ENCODE measurements around the gene PTPRA. TPM values are rescaled to one million over a fixed set of nuclear protein-coding genes. Genes with fewer than 3 reads are reported as not detected.

The PTPRA gene
- polyA plus RNA-seq, 3 donors, result 13.0 to 41.9 (median 13.1) TPM

GRCh38 chr20:2986466-2986865, 113.2 kb downstream of the PTPRA start:
- peak overlapping the region in 5 of 7 donors; percentile 68 to 94 (median 90) for H3K27ac Mint-ChIP-seq
- Histone ChIP-seq H3K27ac (ENCODE audit: low read depth in 1 of 2, low read length in 2 of 2) (peak overlapping the region in 1 of 2 donors; percentile 89), H3K4me2 (replicated peaks; ENCODE audit: extremely low read depth, low read length, poor library complexity, severe bottlenecking) (peak overlapping the region; percentile 41), H4K20me1 (ENCODE audit: insufficient read depth, low read length) (no peaks in the 10 kb centered on the region), H3K9ac (ENCODE audit: insufficient read depth, low read length, poor library complexity, severe bottlenecking) (peak overlapping the region; percentile 13), H2AFZ (ENCODE audit: insufficient read depth, low read depth, low read length, poor library complexity, severe bottlenecking) (peak overlapping the region; percentile 54), H3K79me2 (ENCODE audit: insufficient read depth, low read length) (no peaks in the 10 kb centered on the region), H3K36me3 (replicated peaks in 1 of 2; ENCODE audit: control insufficient read depth in 1 of 2, insufficient read depth in 2 of 2, low read length in 2 of 2) (peaks cover 27 to 41% of the 10 kb centered on the region in 2 donors), H3K4me1 (ENCODE audit: control insufficient read depth in 1 of 2, insufficient read depth in 2 of 2, low read length in 2 of 2) (peaks cover 48 to 57% of the 10 kb centered on the region in 2 donors), H3K4me3 (replicated peaks in 1 of 3; ENCODE audit: low read depth in 2 of 3, low read length in 3 of 3) (peak overlapping the region in 1 of 3 experiments; percentile 29), H3K27me3 (ENCODE audit: control insufficient read depth in 2 of 2, insufficient read depth in 2 of 2, low read length in 2 of 2) (no peaks in the 10 kb centered on the region), H3K9me3 (replicated peaks in 1 of 2; ENCODE audit: control insufficient read depth in 1 of 2, insufficient read depth in 1 of 2, low read length in 2 of 2) (no peaks in the 10 kb centered on the region)
- peak; percentile 79 to 91 (median 88) for DNase-seq
- intact Hi-C loops (cut with micrococcal nuclease), result loop anchor here in 1 of 2 donors (10.0 kb wide), 1 partner anchor 112 kb away; the partner anchor contains the start of gene PTPRA
- no CpG with 5 or more reads among the region's 2 CpGs for WGBS (ENCODE audit: insufficient coverage)
- peaks cover 0 to 2% (median 0%) of the 10 kb centered on the region in 7 donors for H3K9me3 Mint-ChIP-seq
- H3K4me1 Mint-ChIP-seq, result peaks cover 9% of the 10 kb centered on the region
- TF ChIP-seq CTCF (IDR thresholded peaks at IDR 0.05), result no peak
- H3K4me3 Mint-ChIP-seq, result peak overlapping the region in 1 of 2 donors; percentile 69
- H3K36me3 Mint-ChIP-seq, result peaks cover 42% of the 10 kb centered on the region in 2 donors
- H3K27me3 Mint-ChIP-seq (ENCODE audit: low read depth in 3 of 3), result no peaks in the 10 kb centered on the region

- peak overlapping the region in 2 of 7 donors; percentile 22 to 93 for H3K27ac Mint-ChIP-seq
- peaks cover 48 to 55% of the 10 kb centered on the region in 2 donors for H3K4me1 ChIP-seq (ENCODE audit: control insufficient read depth in 1 of 2, insufficient read depth in 2 of 2, low read length in 2 of 2)
- H2AFZ ChIP-seq (ENCODE audit: insufficient read depth, low read depth, low read length, poor library complexity, severe bottlenecking), result no peak overlapping the region
- H3K4me3 ChIP-seq (replicated peaks in 1 of 3; ENCODE audit: low read depth in 2 of 3, low read length in 3 of 3), result no peak overlapping the region
- H4K20me1 ChIP-seq (ENCODE audit: insufficient read depth, low read length), result no peaks in the 10 kb centered on the region
- no peaks in the 10 kb centered on the region for H3K79me2 ChIP-seq (ENCODE audit: insufficient read depth, low read length)
- H3K27me3 ChIP-seq (ENCODE audit: control insufficient read depth in 2 of 2, insufficient read depth in 2 of 2, low read length in 2 of 2), result no peaks in the 10 kb centered on the region
- no peak overlapping the region for H3K9ac ChIP-seq (ENCODE audit: insufficient read depth, low read length, poor library complexity, severe bottlenecking)
- TF ChIP-seq CTCF (IDR thresholded peaks at IDR 0.05), result no peak
- peaks cover 0 to 2% (median 0%) of the 10 kb centered on the region in 7 donors for H3K9me3 Mint-ChIP-seq
- no peak overlapping the region for H3K4me3 Mint-ChIP-seq
- intact Hi-C loops (cut with micrococcal nuclease), result loop anchor here in 1 of 2 donors (10.0 kb wide), 1 partner anchor 113 kb away; the partner anchor contains the start of gene PTPRA
- no peaks in the 10 kb centered on the region for H3K9me3 ChIP-seq (replicated peaks in 1 of 2; ENCODE audit: control insufficient read depth in 1 of 2, insufficient read depth in 1 of 2, low read length in 2 of 2)
- H3K36me3 ChIP-seq (replicated peaks in 1 of 2; ENCODE audit: control insufficient read depth in 1 of 2, insufficient read depth in 2 of 2, low read length in 2 of 2), result peaks cover 38 to 55% of the 10 kb centered on the region in 2 donors
- H3K27me3 Mint-ChIP-seq (ENCODE audit: low read depth in 3 of 3), result no peaks in the 10 kb centered on the region
- peaks cover 48 to 56% of the 10 kb centered on the region in 2 donors for H3K36me3 Mint-ChIP-seq
- no CpG with 5 or more reads among the region's 5 CpGs for WGBS (ENCODE audit: insufficient coverage)
- peaks cover 7% of the 10 kb centered on the region for H3K4me1 Mint-ChIP-seq
- no peak for DNase-seq
- H3K27ac ChIP-seq (ENCODE audit: low read depth in 1 of 2, low read length in 2 of 2), result peak overlapping the region in 1 of 2 donors; percentile 89
- no peak overlapping the region for H3K4me2 ChIP-seq (replicated peaks; ENCODE audit: extremely low read depth, low read length, poor library complexity, severe bottlenecking)
These were observed 114.6 kb downstream of the PTPRA start for GRCh38 chr20:2987861-2988260.
